Measurements from ENCODE around the gene MILR1.
"Not testable (repeated sequence)": the region's sequence is repeated elsewhere in the genome, so short reads cannot be mapped to it uniquely, and the experiment has no call there.

The MILR1 gene

DNA sequence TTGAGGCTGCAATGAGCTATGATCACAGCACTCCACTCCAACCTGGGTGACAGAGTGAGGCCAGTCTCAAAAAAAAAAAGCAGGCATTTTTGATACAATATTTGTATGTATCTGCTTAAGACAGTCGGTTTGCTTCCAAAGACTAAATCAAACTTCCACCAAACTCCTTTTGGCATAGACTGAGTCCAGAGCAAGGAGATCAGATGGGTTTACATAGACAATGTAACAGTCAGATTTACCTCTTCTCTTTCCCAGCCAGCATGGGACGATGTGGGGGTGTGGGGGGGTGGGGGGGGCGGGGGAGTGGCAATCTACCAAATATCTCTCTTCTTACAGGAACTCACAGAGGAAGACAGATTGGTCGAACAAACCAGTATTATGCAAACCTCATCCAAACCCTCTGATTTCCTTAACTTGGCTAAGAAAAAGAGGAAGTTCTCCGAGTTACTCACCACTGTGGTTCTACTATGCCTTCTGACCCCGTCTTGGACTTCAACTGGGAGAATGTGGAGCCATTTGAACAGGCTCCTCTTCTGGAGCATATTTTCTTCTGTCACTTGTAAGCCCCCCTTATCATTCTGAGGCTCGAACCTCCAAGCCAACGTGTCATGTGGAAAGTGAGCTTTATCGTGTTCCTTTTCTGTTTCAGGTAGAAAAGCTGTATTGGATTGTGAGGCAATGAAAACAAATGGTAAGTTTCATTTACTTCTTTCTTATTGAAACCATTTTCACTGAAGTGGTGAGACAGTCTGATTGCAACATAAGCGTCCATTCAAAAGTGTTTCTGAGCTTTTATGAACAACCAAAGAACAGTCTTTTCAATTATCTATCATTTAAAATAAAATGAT lies at the start of gene MILR1:
TSS of gene MILR1 (plus strand) at position 451 of the 848 bp plus-strand sequence. CDS start at position 505, 54 bp downstream.
- FAIRE-seq = no peak
- DNase-seq (ENCODE audit: extremely low spot score, insufficient read length, low read depth) = no peak

- DNase-seq (ENCODE audit: extremely low spot score, insufficient read length, low read depth) (no peak), FAIRE-seq (no peak)
Observed at GRCh38 chr17:64399767-64400156, 49.2 kb upstream of the MILR1 start.

- FAIRE-seq (no peak), DNase-seq (ENCODE audit: extremely low spot score, insufficient read length, low read depth) (no peak)
Observed at GRCh38 chr17:64400642-64401041, 48.3 kb upstream of the MILR1 start.

- FAIRE-seq (no peak), DNase-seq (ENCODE audit: extremely low spot score, insufficient read length, low read depth) (no peak)
Observed at GRCh38 chr17:64401244-64401860, 47.6 kb upstream of the MILR1 start.

- FAIRE-seq = no peak
- no peak for DNase-seq (ENCODE audit: extremely low spot score, insufficient read length, low read depth)
Observed at GRCh38 chr17:64401941-64402340, 47.0 kb upstream of the MILR1 start.

DNA sequence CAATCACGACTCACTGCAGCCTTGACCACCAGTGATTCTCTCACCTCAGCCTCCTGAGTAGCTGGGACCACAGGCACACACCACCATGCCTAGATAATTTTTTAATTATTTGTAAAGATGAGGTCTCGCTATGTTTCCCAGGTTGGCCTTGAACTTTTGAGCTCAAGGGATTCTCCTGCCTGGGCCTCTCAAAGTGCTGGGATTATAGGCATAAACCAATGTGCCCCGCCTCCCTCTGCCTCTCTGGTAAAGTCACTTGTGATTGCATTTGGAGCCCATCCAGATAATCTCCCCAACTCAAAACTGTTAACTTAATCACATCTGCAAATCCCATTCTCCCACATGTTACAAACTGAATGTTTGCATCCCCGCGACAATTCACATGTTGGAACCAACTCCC lies 46.4 kb upstream of the MILR1 start:
- FAIRE-seq (no peak), DNase-seq (ENCODE audit: extremely low spot score, insufficient read length, low read depth) (no peak)

- FAIRE-seq (no peak), DNase-seq (ENCODE audit: extremely low spot score, insufficient read length, low read depth) (no peak)
Observed at GRCh38 chr17:64403881-64404460, 44.9 kb upstream of the MILR1 start.

DNA sequence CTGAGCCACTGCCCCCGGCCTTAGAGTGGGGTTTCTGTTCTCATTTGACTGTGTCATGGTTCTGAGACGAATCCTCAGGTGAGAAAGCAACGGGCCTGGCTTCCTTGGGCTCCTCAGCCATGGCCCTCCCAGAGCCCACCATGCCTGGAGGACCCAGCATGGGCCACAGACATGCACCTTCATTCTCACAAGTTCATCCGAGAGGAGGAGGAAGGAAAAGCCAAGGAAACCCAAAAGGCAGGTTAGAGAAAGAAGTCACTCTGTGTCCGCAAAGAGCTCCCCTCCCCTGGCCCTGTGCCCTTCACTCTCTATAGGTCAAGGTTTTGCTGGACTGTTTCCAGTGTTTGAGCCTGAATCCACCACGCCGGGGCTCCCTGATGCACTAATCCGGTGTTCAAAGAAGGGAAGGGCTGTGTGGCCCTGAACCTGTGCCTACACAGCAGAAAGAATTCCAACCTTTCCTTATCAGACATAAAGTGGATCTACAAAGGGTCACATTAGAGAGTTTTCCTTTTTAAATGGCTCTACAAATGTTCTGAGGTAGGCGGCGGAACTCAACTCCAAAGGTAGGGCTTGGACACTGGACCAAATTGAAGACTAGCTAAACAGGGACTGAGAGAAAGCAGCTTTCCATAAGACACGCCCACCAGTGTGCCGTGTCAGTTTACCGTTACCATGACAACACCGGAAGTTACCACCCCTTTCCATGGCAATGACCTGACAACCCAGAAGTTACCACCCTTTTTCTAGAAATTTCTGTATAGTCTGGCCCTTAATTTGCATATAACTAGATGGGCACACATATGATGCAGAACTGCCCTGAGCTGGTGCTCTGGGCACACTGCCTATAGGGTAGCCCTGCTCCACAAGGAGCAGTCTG lies 42.4 kb upstream of the MILR1 start:
- DNase-seq (ENCODE audit: extremely low spot score, insufficient read length, low read depth) (no peak), FAIRE-seq (no peak)

GRCh38 chr17:64410750-64411490 lies 38.0 kb upstream of the MILR1 start:
- DNase-seq (ENCODE audit: extremely low spot score, insufficient read length, low read depth) (no peak), FAIRE-seq (no peak)

GRCh38 chr17:64411999-64412771 lies 36.7 kb upstream of the MILR1 start:
- DNase-seq (ENCODE audit: extremely low spot score, insufficient read length, low read depth) = no peak
- no peak for FAIRE-seq

DNA sequence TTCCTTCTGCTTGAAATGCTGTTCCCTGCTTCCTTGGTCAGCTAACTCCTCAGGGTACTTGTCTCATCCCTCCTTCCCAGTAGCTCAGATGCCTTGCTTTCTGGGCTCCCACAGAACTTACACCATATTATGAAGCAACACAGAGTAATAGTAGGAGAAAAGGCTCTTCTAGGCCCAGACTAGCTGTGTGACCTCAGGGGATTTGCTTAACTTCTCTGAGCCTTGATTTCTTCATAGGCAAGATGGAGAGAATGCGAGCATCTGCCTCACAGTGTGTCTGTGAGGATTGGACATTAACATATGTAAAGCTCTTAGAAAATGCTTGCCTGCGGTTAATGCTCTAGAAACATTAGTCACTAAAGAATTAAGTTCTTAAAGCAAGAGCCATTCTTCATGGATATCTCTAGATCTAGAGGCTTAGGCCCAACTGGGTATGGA lies 36.0 kb upstream of the MILR1 start:
- no peak for FAIRE-seq
- DNase-seq (ENCODE audit: extremely low spot score, insufficient read length, low read depth) = no peak

GRCh38 chr17:64413513-64413912 lies 35.4 kb upstream of the MILR1 start:
- DNase-seq (ENCODE audit: extremely low spot score, insufficient read length, low read depth) (no peak), FAIRE-seq (no peak)

DNA sequence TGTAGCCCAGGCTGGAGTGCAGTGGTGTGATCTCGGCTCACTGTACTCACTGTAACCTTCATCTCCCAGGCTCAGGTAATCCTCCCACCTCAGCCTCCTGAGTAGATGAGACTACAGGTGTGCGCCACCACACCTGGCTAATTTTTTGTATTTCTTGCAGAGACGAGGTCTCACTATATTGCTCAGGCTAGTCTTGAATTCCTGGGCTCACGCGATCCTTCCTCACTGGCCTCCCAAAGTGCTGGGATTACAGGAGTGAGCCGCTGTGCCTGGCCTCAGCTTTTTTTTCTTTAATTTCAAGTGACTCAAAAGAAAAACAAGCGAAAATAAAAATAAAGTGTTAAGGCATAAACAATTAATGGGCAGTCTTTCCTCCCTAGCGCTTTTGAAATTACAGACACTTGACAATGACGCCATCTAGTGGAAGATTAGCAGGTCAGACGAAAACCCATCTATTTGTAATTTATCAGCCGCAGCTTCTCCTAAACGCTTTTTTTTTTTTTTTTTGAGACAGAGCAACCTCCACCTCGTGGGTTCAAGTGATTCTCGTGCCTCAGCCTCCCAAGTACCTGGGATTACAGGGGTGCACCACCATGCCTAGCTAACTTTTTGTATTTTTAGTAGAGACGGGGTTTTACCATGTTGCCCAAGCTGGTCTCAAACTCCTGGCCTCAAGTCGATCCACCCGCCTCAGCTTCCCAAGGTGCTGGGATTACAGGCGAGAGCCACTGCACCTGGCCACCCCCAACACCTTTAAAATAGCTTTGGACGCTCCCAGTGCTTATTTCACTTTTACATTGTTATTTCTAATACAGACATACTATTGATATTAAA lies 30.2 kb upstream of the MILR1 start:
- FAIRE-seq = no peak
- DNase-seq (ENCODE audit: extremely low spot score, insufficient read length, low read depth) = no peak

DNA sequence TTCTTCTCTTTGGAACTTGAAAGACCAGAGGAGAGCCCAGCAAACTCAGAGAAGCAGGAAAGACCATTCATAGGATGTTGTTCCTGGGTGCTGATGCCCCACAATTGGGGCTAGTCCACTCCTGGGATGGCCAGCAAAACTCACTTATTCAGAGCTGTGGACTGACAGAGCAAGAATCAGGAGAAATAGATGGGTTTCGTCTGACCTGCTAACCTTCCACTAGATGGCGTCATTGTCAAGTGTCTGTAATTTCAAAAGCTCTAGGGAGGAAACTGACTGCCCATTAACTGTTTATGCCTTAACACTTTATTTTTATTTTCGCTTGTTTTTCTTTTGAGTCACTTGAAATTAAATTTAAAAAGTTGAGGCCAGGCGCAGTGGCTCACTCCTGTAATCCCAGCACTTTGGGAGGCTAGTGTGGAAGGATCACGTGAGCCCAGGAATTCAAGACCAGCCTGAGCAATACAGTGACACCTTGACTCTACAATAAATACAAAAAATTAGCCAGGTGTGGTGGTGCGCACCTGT lies 28.7 kb upstream of the MILR1 start:
- FAIRE-seq = no peak
- no peak for DNase-seq (ENCODE audit: extremely low spot score, insufficient read length, low read depth)

DNA sequence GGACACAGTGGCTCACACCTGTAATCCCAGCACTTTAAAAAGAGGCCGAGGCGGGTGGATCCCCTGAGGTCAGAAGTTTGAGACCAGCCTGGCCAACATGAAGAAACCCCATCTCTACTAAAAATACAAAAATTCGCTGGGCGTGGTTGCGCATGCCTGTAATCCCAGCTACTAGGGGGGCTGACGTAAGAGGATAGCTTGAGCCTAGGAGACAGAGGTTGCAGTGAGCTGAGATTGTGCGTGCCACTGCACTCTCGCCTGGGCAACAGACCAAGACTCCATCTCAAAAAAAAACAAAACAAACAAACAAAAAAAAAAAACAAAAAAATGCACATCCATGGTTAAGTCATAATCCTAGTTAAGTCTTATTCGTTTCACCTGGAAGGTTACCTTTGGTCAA lies 26.8 kb upstream of the MILR1 start:
- DNase-seq (ENCODE audit: extremely low spot score, insufficient read length, low read depth); FAIRE-seq: not testable (repeated sequence)

GRCh38 chr17:64423881-64424280 lies 25.0 kb upstream of the MILR1 start:
- no peak for DNase-seq (ENCODE audit: extremely low spot score, insufficient read length, low read depth)
- no peak for FAIRE-seq

- FAIRE-seq = no peak
- DNase-seq (ENCODE audit: extremely low spot score, insufficient read length, low read depth) = no peak
Observed at GRCh38 chr17:64424324-64424849, 24.5 kb upstream of the MILR1 start.

DNA sequence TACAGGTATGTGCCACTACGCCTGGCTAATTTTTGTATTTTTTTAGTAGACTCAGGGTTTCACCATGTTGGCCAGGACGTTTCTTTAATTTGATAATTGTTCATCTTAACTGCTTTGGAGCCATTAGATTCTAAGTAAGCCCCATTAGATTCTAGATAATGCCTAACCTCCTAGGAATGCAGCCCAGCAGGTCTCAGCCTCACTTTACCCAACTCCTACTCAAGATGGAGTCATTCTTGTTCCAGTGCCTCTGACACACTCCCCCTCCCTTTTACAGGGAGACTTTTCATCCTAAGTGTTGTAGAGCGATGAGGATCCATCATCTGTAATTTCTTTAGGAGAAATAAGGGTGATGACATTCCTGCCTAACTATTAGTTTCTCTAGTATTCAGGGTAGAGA lies 23.7 kb upstream of the MILR1 start:
- FAIRE-seq (no peak), DNase-seq (ENCODE audit: extremely low spot score, insufficient read length, low read depth) (no peak)
